MM.1S (cell line): ENCODE results near the gene ADGRG2.

ENCODE experiments used
- CTCF ChIP-seq: fragments of 300-600 bp; sonication (generic); IDR thresholded peaks from 2 replicates; pipeline ENCODE4 v1.5.1; 2016; ENCODE audit warnings: antibody characterized with exemption, low read length, mixed read lengths
- EZH2phosphoT487 ChIP-seq: fragments of 300-600 bp; sonication (generic); IDR thresholded peaks from 2 replicates; pipeline ENCODE4 v1.6.1; 2018; ENCODE audit warnings: antibody characterized with exemption, low read length

DNA sequence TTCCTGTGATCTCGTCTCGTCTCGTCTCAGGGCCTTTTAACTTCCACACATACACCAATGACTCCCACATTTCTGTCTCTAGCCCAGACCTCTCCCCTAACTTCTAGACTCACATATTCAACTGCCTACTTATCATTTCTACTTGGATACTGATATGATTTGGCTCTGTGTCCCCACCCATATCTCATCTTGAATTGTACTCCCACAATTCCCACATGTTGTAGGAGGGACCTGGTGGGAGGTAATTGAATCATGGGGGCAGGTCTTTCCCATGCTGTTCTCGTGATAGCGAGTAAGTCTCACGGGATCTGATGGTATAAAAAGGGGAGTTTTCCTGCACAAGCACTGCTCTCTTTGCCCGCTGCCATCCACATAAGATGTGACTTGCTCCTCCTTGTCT is 147.3 kb downstream of the ADGRG2 start:
- TF ChIP-seq CTCF (no peak), EZH2phosphoT487 (no peak)
